ENCODE data around the gene BTAF1.
A peak's percentile ranks its signal among the peaks of the same experiment; 100 is the strongest.

The BTAF1 gene

GRCh38 chr10:91880310-91880709 is 43.3 kb upstream of the BTAF1 start:
- no peak for TF ChIP-seq CTCF (IDR thresholded peaks at IDR 0.05; ENCODE audit: poor library complexity, severe bottlenecking)
- Histone ChIP-seq H3K27me3 (ENCODE audit: insufficient read depth, poor library complexity, severe bottlenecking) (no peaks in the 10 kb centered on the region), H3K27ac (ENCODE audit: poor library complexity, severe bottlenecking) (no peak overlapping the region), H3K36me3 (ENCODE audit: low read depth) (no peaks in the 10 kb centered on the region), H3K4me3 (ENCODE audit: severe bottlenecking) (no peak overlapping the region), H3K4me1 (ENCODE audit: insufficient read depth, poor library complexity, severe bottlenecking) (no peaks in the 10 kb centered on the region), H3K9me3 (ENCODE audit: severe bottlenecking) (no peaks in the 10 kb centered on the region)
- DNase-seq (ENCODE audit: low spot score), result no peak
- ATAC-seq (ENCODE audit: low read depth), result peak; percentile 69

DNA sequence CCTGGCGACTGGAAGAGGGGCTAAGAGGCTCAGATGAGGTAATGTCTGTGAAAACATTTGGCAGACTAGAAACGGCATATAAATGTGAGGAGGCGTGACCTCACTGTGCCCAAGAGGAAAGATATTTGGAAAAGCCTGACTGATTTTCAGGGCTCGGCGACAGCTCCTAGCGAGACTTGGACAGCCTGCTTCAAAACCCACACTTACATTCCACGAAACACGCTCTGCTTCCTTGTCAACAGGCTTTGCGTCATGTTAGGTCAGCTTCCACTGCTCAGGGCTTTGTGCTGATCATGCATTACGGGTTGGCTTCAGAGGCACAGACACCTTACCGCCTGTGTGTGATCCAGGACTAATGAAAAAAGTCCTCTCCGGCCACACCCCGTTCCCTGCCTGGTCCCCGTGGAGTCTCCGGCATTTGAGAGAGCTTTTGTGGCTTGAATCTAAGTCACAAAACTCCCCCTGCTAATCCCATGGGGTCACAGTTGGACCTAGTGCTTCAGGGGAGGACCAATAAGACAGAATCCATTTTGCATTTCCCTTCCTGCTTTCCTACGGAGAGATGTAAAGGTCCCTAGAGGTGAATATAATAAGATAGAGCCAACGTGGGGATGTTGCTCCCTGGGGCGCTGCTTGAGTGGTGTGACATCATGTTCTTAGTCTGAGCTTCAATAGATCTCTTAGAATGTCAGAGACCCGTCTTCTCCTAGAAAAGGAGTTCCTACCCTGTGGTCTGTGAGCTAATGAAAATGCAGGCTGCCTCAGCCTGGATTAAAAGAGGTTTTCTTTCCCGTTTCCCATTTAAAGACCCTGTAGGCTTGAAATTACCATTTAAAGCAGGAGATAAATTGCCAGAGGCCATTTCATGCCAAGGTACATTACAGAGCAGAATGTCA is 39.8 kb upstream of the BTAF1 start:
- Histone ChIP-seq H3K36me3 (ENCODE audit: low read depth) (no peaks in the 10 kb centered on the region), H3K9me3 (ENCODE audit: severe bottlenecking) (no peaks in the 10 kb centered on the region), H3K27ac (ENCODE audit: poor library complexity, severe bottlenecking) (no peak overlapping the region), H3K27me3 (ENCODE audit: insufficient read depth, poor library complexity, severe bottlenecking) (no peaks in the 10 kb centered on the region), H3K4me1 (ENCODE audit: insufficient read depth, poor library complexity, severe bottlenecking) (peaks cover 14% of the 10 kb centered on the region), H3K4me3 (ENCODE audit: severe bottlenecking) (no peak overlapping the region)
- no peak for ATAC-seq (ENCODE audit: low read depth)
- no peak for DNase-seq (ENCODE audit: low spot score)
- TF ChIP-seq CTCF (IDR thresholded peaks at IDR 0.05; ENCODE audit: poor library complexity, severe bottlenecking), result no peak

DNA sequence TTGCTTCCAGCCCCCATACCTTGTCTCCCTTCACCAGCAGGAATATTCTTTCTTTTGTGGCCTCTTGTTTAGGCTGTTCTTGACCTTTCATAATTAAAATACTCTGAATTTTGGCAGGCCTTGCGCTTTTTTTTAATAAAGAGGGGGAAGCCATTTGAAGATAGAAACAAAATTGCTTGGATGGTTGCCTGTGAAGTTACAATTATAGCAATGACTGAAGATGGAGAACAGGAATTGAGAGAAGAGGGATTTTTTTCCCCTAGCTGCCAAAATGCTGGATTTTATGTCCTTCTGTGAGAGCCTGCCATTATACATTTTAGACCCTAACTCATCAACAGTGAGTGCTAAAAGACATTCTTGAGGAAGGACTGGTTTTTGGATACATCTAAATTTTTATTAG is 39.0 kb upstream of the BTAF1 start:
- Histone ChIP-seq H3K4me3 (ENCODE audit: severe bottlenecking) (no peak overlapping the region), H3K4me1 (ENCODE audit: insufficient read depth, poor library complexity, severe bottlenecking) (peaks cover 14% of the 10 kb centered on the region), H3K36me3 (ENCODE audit: low read depth) (no peaks in the 10 kb centered on the region), H3K27me3 (ENCODE audit: insufficient read depth, poor library complexity, severe bottlenecking) (no peaks in the 10 kb centered on the region), H3K9me3 (ENCODE audit: severe bottlenecking) (no peaks in the 10 kb centered on the region), H3K27ac (ENCODE audit: poor library complexity, severe bottlenecking) (no peak overlapping the region)
- ATAC-seq (ENCODE audit: low read depth), result no peak
- no peak for DNase-seq (ENCODE audit: low spot score)
- no peak for TF ChIP-seq CTCF (IDR thresholded peaks at IDR 0.05; ENCODE audit: poor library complexity, severe bottlenecking)

- H3K36me3 ChIP-seq (ENCODE audit: low read depth), result no peaks in the 10 kb centered on the region
- no peaks in the 10 kb centered on the region for H3K9me3 ChIP-seq (ENCODE audit: severe bottlenecking)
- TF ChIP-seq CTCF (IDR thresholded peaks at IDR 0.05; ENCODE audit: poor library complexity, severe bottlenecking), result no peak
- H3K27ac ChIP-seq (ENCODE audit: poor library complexity, severe bottlenecking), result no peak overlapping the region
- ATAC-seq (ENCODE audit: low read depth) (no peak), DNase-seq (ENCODE audit: low spot score) (no peak)
- peaks cover 14% of the 10 kb centered on the region for H3K4me1 ChIP-seq (ENCODE audit: insufficient read depth, poor library complexity, severe bottlenecking)
- H3K27me3 ChIP-seq (ENCODE audit: insufficient read depth, poor library complexity, severe bottlenecking), result no peaks in the 10 kb centered on the region
- H3K4me3 ChIP-seq (ENCODE audit: severe bottlenecking), result no peak overlapping the region
These were observed 38.0 kb upstream of the BTAF1 start for GRCh38 chr10:91885362-91886079.

DNA sequence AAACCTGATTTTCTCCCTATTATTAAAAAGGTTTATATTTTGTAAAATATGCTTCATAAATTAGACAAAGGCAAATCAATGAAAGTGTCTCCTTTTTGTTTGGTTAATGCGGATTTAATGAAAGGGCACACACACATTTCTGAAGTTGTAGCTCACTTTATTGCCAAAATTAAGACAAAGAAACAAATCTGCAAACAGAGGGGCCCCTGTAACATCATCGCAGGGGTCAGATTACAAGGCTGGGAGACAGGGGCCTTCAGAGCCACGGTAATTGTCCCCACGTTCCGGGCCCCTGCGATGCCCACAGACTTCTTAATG is 36.7 kb upstream of the BTAF1 start:
- ATAC-seq (ENCODE audit: low read depth) (no peak), DNase-seq (ENCODE audit: low spot score) (no peak)
- TF ChIP-seq CTCF (IDR thresholded peaks at IDR 0.05; ENCODE audit: poor library complexity, severe bottlenecking), result no peak
- no peaks in the 10 kb centered on the region for H3K9me3 ChIP-seq (ENCODE audit: severe bottlenecking)
- H3K27me3 ChIP-seq (ENCODE audit: insufficient read depth, poor library complexity, severe bottlenecking), result no peaks in the 10 kb centered on the region
- peaks cover 14% of the 10 kb centered on the region for H3K4me1 ChIP-seq (ENCODE audit: insufficient read depth, poor library complexity, severe bottlenecking)
- no peaks in the 10 kb centered on the region for H3K36me3 ChIP-seq (ENCODE audit: low read depth)
- H3K4me3 ChIP-seq (ENCODE audit: severe bottlenecking), result peak overlapping the region; percentile 29
- no peak overlapping the region for H3K27ac ChIP-seq (ENCODE audit: poor library complexity, severe bottlenecking)
